Stomach (tissue), 9 donors: ENCODE measurements around the gene CDH12. TPM values are rescaled to one million over a fixed set of nuclear protein-coding genes. Genes with fewer than 3 reads are reported as not detected.

Experiments
- DNase-seq, 2 donors: peaks; one replicate each; pipeline versions ENCODE4 v3.0.0 to v3.0.0-alpha.2; 2013 to 2019
- H3K27ac ChIP-seq, 5 donors: fragments of 200-600 bp in 4 of 5; sonication (generic) in 4 of 5; one replicate each; pipeline ENCODE4 v1.5.1; 2013 to 2019; ENCODE audit warnings: mild to moderate bottlenecking in 1 of 5, moderate library complexity in 1 of 5
- H3K27me3 ChIP-seq, 3 donors: fragments of 200-600 bp; sonication (generic); one replicate each; pipeline ENCODE4 v1.5.1; 2017 to 2019; ENCODE audit warnings: mixed run types in 1 of 3
- H3K36me3 ChIP-seq, 4 donors: fragments of 200-600 bp; sonication (generic); 1 replicate in 3 of 4; 2 replicates in 1 of 4; pipeline ENCODE4 v1.5.1; 2016 to 2019
- H3K4me1 ChIP-seq, 4 donors: fragments of 200-600 bp; sonication (generic); one replicate each; pipeline ENCODE4 v1.5.1; 2016 to 2019
- H3K4me3 ChIP-seq, 4 donors: fragments of 200-600 bp; sonication (generic) in 3 of 4; one replicate each; pipeline ENCODE4 v1.5.1; 2016 to 2019; ENCODE audit warnings: mild to moderate bottlenecking in 1 of 4
- H3K9me3 ChIP-seq, 4 donors: fragments of 200-600 bp; sonication (generic); one replicate each; pipeline ENCODE4 v1.5.1; 2016 to 2019
- EP300 ChIP-seq: sonication (generic); formaldehyde crosslinking; IDR thresholded peaks from one replicate; pipeline ENCODE4 v1.6.1; 2017; ENCODE audit warnings: antibody characterized with exemption
- POLR2A ChIP-seq, 4 donors: fragments of 450-650 bp; IDR thresholded peaks; one replicate each; pipeline ENCODE4 v1.6.1; 2016; ENCODE audit warnings: antibody characterized with exemption in 4 of 4, control low read depth in 2 of 4, mild to moderate bottlenecking in 1 of 4, moderate library complexity in 1 of 4
- POLR2AphosphoS5 ChIP-seq, 3 donors: sonication (generic); formaldehyde crosslinking; IDR thresholded peaks; one replicate each; pipeline ENCODE4 v1.6.1; 2016; ENCODE audit warnings: antibody characterized with exemption in 3 of 3
- WGBS, 5 donors: extraction: QIAGEN DNeasy Blood & Tissue Kit in 3 of 5; methylation state at CpG; one replicate each; pipeline versions ENCODE4 v1.1.5 to v1.1.7; 2013 to 2018; 5-methylcytosine and 5-hydroxymethylcytosine counted together
- intact Hi-C: fragments of 100-400 bp; cut with DNase I; formaldehyde crosslinking; loops from one replicate; pipeline ENCODE4 v1.15.1; 2023; ENCODE audit warnings: low total_unique reads
- polyA plus RNA-seq, 3 donors: library from polyadenylated mRNA; stranded (reverse); fragments of 200-250 nt; gene quantifications; one replicate each; pipeline ENCODE4 v1.2.3, GENCODE V29; 2013
- total RNA-seq, 5 donors: library from RNA; depleted of rRNA; stranded (reverse); fragments of >200 nt; gene quantifications; one replicate each; pipeline versions ENCODE4 v1.1.0 to v1.2.3, GENCODE V29; 2014 to 2016
- TF ChIP-seq, protein P1 (sequence below), 7 experiments: fragments of 450-650 bp in 4 of 7; fragments of 200-600 bp in 3 of 7; sonication (generic) in 3 of 7; IDR thresholded peaks; one replicate each; pipeline ENCODE4 v1.5.1; 2016 to 2019; ENCODE audit warnings: antibody characterized with exemption in 7 of 7, control low read depth in 2 of 7, mild to moderate bottlenecking in 1 of 7
- donor health status: healthy with polysubstance abuse.
- donor health status: Bipolar disorder and iron deficiency.
- donor health status: healthy.

CDH12 gene
- total and polyA plus RNA-seq, 8 donors, result 0.76 to 1.3 TPM; not detected in 6

GRCh38 chr5:21826884-21827283, 1026.3 kb downstream of the CDH12 start:
- no peak for TF ChIP-seq POLR2A (IDR thresholded peaks at IDR 0.05)
- no peak for TF ChIP-seq EP300
- no peak for TF ChIP-seq POLR2AphosphoS5 (IDR thresholded peaks at IDR 0.05)
- TF ChIP-seq, protein P1, sequence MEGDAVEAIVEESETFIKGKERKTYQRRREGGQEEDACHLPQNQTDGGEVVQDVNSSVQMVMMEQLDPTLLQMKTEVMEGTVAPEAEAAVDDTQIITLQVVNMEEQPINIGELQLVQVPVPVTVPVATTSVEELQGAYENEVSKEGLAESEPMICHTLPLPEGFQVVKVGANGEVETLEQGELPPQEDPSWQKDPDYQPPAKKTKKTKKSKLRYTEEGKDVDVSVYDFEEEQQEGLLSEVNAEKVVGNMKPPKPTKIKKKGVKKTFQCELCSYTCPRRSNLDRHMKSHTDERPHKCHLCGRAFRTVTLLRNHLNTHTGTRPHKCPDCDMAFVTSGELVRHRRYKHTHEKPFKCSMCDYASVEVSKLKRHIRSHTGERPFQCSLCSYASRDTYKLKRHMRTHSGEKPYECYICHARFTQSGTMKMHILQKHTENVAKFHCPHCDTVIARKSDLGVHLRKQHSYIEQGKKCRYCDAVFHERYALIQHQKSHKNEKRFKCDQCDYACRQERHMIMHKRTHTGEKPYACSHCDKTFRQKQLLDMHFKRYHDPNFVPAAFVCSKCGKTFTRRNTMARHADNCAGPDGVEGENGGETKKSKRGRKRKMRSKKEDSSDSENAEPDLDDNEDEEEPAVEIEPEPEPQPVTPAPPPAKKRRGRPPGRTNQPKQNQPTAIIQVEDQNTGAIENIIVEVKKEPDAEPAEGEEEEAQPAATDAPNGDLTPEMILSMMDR (IDR thresholded peaks at IDR 0.05), result no peak
- intact Hi-C loops, result no loop called here
- no peak overlapping the region for H3K4me3 ChIP-seq
- no peaks in the 10 kb centered on the region for H3K4me1 ChIP-seq
- H3K27me3 ChIP-seq, result no peaks in the 10 kb centered on the region
- no peak for DNase-seq
- H3K36me3 ChIP-seq, result no peaks in the 10 kb centered on the region
- H3K9me3 ChIP-seq, result no peaks in the 10 kb centered on the region
- H3K27ac ChIP-seq, result no peak overlapping the region
- WGBS, 5 donors, result 85 to 94% (median 88%) methylated on average over 1 of the region's 1 CpG

DNA sequence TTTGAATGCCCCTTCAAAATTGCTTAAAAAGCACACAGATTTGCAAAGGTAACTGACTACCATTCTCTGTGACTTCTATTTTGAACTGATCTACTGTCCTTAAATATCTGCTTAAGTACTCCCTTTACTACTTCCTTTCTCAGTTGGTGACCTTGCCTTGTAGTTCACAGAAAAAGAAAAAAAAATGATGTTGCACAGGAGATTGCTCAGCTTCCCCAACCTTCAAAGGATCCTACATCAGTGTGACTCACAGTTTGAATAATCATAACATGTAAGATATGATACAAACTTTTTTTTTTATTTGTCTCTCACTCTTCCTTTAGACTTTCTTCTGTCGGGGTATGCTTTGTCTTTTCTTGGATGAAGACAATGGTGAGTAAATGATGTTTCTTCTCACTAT, 1029.6 kb downstream of the CDH12 start:
- 76 to 89% (median 83%) methylated on average over 1 of the region's 1 CpG for WGBS, 5 donors
- H3K27ac ChIP-seq, result no peak overlapping the region
- intact Hi-C loops, result no loop called here

GRCh38 chr5:21823076-21823574, 1030.0 kb downstream of the CDH12 start:
- TF ChIP-seq, protein P1 (IDR thresholded peaks at IDR 0.05), result no peak
- no peak for TF ChIP-seq EP300
- TF ChIP-seq POLR2AphosphoS5 (IDR thresholded peaks at IDR 0.05), result no peak
- no peak for TF ChIP-seq POLR2A (IDR thresholded peaks at IDR 0.05)
- no peaks in the 10 kb centered on the region for H3K9me3 ChIP-seq
- WGBS, 5 donors, result 56 to 78% (median 68%) methylated on average over 2 of the region's 2 CpGs
- DNase-seq, result no peak
- no peak overlapping the region for H3K27ac ChIP-seq
- no peaks in the 10 kb centered on the region for H3K4me1 ChIP-seq
- intact Hi-C loops, result no loop called here
- H3K27me3 ChIP-seq, result no peaks in the 10 kb centered on the region
- H3K36me3 ChIP-seq, result no peaks in the 10 kb centered on the region
- no peak overlapping the region for H3K4me3 ChIP-seq

More for the DNA sequence above, 1029.6 kb downstream of the CDH12 start:
- no peak overlapping the region for H3K4me3 ChIP-seq
- H3K27me3 ChIP-seq, result no peaks in the 10 kb centered on the region
- no peaks in the 10 kb centered on the region for H3K36me3 ChIP-seq
- TF ChIP-seq, protein P1 (IDR thresholded peaks at IDR 0.05), result no peak
- TF ChIP-seq POLR2AphosphoS5 (IDR thresholded peaks at IDR 0.05) (no peak), EP300 (no peak), POLR2A (IDR thresholded peaks at IDR 0.05) (no peak)
- no peak for DNase-seq
- no peaks in the 10 kb centered on the region for H3K9me3 ChIP-seq
- H3K4me1 ChIP-seq, result no peaks in the 10 kb centered on the region

DNA sequence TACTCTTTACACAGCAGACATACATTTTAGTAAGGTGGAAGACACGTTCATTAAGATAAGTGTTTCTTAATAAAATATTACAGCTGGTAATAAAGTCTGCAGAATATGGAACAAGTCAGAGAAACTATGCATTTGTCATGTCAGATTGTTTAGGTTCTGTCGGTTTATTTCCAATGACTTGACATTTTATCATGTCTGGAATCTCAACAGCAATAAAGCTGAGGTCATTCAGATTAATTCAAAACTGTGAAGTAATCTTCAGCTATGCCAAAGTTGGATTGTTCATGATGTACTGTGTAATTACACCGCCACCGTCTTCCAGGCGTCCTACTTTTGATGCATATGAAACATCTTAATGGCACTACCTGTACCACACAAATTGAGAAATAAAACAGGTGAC, 1032.6 kb downstream of the CDH12 start:
- no peak for DNase-seq
- no peaks in the 10 kb centered on the region for H3K27me3 ChIP-seq
- H3K4me1 ChIP-seq, result no peaks in the 10 kb centered on the region
- WGBS, 5 donors, result 26 to 40% (median 31%) methylated on average over 5 of the region's 5 CpGs
- no peak overlapping the region for H3K27ac ChIP-seq
- H3K36me3 ChIP-seq, result no peaks in the 10 kb centered on the region
- intact Hi-C loops, result no loop called here
- no peaks in the 10 kb centered on the region for H3K9me3 ChIP-seq
- H3K4me3 ChIP-seq, result no peak overlapping the region
- TF ChIP-seq POLR2A (IDR thresholded peaks at IDR 0.05) (no peak), POLR2AphosphoS5 (IDR thresholded peaks at IDR 0.05) (no peak), EP300 (no peak)
- TF ChIP-seq, protein P1 (IDR thresholded peaks at IDR 0.05), result no peak
